Right renal pelvis (tissue), 4 donors: Measurements from ENCODE around the gene RLN2. TPM values are rescaled to one million over a fixed set of nuclear protein-coding genes. Genes with fewer than 3 reads are reported as not detected.
"Not testable (repeated sequence)": the region's sequence is repeated elsewhere in the genome, so short reads cannot be mapped to it uniquely, and the experiment has no call there.

Experiments used
- DNase-seq, 4 donors: peaks; one replicate each; pipeline ENCODE4 v3.0.0-alpha.2; 2013; ENCODE audit warnings: low read depth in 4 of 4, low spot score in 3 of 4, missing footprints in 1 of 4
- polyA plus RNA-seq, 4 donors: library from polyadenylated mRNA; unstranded; fragments of 120-200 nt; gene quantifications; one replicate each; pipeline ENCODE4 v1.2.1, GENCODE V29; 2013; ENCODE audit not compliant: insufficient read length in 4 of 4

The RLN2 gene
- 1 to 10 TPM; 2.5 to 4.0 (median 3.4) TPM for polyA plus RNA-seq

DNA sequence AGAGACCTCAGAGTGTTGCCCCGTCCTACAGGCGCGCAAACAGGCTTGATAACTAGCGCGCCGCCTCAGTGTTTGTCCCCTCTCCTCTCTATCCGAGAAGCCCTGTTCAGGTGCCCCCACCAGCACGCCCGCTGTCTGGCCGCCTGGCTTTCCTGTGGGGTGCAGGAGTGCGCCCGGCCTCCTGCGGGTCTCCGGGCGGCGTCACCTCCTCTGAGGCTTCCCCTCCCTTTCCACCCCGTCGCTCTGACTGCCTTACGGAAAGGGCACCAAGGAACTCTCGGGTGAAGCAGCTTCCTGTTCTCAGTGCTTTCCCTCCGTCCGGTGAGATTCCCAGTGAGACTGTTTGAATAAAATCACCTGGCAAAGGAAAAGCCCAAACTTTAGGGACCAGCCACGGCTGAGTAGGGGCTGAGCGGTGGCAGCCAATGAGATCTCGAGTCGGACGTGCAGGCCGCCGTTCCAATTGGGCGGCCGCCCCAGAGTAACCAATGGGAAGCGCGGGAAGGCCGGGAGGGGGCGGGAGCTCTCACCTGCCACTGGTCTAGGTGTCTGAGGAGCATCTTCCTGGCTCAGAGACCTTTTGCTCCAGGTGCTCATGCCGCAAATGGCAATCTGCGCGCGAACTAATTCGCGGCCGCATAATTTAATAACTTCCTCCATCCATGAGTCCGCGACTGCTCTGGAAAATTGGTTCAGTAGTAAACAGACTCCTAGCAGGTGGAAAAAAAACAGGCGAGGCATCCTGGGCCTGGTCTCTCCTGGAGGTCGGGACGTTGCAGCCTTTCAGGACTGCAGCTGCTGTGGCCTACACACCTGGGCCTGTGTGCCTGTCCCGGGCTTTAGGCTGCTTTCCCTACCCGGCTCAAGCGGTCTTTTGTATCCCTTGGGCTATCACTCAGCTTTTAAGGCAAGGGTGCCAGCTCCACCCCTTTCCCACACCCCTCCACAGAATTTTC is at the start of gene RLN2:
RLN2 (minus strand) TSS at position 877 of the 956 bp plus-strand sequence; CDS start at position 741, 136 bp downstream.
- DNase-seq = peak in 1 of 4 donors; percentile 2

DNA sequence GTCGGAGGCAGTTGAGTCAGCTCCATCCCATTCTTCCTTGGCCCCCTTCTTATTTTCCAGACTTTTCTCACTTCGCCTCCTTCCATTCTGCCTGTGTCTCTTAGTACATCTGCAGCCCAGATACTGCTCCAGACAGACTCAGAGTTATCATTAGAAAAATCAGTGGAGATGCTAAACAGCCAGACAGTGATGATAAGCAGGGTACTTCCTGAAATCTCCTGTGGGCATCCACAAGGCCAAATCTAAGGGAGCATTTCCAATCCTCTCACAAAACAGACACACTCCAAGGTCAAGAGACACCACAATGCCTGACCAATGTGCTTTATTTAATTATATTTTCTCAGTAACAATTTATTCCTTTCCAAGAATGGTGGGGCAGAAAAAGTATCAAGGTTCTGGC is 49.7 kb upstream of the RLN2 start:
- DNase-seq = no peak

GRCh38 chr9:5352637-5353248 is 48.2 kb upstream of the RLN2 start:
- DNase-seq = no peak

GRCh38 chr9:5338992-5339981 is 34.8 kb upstream of the RLN2 start, which contains the start of gene RLN1:
Gene RLN1 (minus strand): TSS chr9:5339876. CDS start chr9:5339746, 130 bp downstream.
- DNase-seq = peak in 1 of 4 donors; percentile 3

DNA sequence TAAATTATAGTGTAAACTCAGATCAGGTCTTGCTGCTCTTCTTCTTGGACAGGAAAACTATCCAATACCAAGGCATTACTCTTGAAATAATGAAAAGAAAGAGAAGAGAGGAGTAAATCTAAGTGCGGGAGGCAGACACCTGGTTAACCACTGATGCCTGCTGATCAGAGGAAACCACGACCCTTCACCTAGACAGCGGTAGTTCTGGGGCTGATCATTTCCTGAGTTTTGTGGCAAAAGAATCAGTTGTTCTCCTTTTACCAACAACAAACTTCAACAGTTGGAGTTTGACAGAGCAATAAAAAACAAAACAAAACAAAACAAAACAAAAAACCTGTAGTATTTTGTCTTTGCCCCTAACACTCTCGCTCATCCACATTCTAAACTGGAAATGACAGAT is 32.2 kb upstream of the RLN2 start:
- no peak for DNase-seq

- not testable (repeated sequence) for DNase-seq
These were observed 26.8 kb upstream of the RLN2 start for GRCh38 chr9:5331276-5331675.

DNA sequence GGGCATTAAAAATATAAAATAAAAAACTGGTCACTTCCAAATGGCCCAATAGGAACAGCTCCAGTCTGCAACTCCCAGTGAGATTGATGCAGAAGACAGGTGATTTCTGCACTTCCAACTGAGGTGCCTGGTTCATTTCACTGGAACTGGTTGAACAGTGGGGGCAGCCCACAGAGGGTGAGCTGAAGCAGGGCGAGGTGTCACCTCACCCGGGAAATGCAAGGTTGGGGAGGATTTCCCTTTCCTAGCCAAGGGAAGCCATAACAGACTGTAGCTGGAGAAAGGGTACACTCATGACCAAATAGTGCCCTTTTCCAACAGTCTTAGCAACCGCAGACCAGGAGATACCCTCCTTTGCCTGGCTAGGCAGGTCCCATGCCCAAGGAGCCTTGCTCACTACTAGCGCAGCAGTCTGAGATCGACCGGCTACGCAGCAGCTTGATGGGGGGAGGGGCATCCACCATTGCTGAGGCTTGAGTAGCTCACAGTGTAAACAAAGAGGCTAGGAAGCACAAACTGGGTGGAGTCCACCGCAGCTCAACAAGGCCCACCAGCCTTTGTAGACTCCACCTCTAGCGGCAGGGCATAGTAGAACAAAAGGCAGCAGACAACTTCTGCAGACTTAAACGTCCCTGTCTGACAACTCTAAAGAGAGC is 22.5 kb upstream of the RLN2 start:
- no peak for DNase-seq

DNA sequence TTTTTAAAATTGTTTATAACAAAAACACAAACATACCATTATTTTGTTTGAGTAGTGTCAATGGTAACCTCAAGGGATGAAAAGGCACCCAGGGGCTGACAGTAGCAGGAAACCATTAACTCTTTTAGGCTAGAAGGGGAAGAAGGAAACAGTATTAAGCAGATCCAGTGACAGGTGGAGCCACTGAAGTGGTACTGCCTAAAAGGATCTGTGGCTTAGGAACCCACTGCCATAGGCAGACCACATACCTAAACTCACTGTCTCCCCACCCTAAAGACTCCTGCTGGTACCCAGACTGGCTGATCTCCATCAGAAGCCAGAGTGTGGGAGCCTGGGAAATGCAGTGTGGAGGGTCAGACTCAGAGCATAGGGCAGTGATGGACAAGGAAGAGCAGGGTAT is 21.7 kb upstream of the RLN2 start:
- DNase-seq = no peak

- DNase-seq = not testable (repeated sequence)
These were observed 17.1 kb upstream of the RLN2 start for GRCh38 chr9:5321601-5322000.

- DNase-seq = no peak
These were observed 16.5 kb upstream of the RLN2 start for GRCh38 chr9:5321058-5321457.

GRCh38 chr9:5316406-5316805 is 11.9 kb upstream of the RLN2 start:
- not testable (repeated sequence) for DNase-seq

DNA sequence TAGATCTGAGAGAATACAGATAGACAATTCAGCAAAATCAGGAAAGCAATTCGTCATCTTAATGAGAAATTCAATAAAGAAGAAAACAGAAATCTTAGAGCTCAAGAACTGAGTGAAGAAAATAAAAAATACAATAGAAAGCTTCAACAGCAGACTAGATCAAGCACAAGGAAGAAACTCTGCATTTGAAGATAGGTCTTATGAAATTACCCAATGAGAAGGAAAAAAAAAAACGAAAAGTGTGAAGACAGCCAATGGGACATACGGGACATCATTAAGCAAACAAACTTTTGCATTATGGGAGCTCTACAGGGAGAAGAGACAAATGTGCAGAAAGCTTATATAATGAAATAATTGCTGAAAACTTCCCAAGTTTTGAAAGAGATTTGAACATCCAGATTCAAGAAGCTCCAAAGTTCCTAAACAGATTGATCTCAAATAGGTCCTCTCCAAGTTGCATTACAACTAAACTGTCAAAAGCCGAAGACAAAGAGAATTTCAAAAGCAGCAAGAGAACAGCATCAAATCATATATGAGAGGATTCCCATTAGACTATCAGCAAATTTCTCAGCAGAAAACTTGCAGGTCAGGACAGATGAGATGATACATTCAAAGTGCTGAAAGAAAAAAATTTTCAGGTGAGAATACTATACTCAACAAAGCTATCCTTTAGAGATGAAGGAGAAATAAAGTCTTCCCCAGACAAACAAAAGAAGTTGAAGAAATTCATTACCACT is 10.8 kb upstream of the RLN2 start:
- DNase-seq = no peak

DNA sequence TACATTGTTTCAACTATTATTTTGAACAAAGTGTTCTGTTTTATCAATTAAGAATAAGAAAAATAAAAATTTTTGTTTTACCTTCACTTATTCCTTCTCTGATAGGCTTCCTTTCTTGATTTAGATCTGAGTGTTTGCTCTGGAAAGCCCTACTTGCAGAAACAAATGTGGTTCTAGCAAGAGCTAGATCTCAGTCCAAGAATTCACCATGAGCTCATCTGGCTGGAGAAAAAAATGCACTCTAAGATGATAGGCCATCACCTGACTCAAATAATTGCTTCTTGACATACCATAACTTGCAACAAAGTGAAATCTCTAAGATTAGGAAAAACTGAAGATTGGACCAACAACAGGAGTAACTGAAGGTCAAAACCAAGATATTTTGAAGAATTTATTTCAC is 6.3 kb upstream of the RLN2 start:
- no peak for DNase-seq

DNA sequence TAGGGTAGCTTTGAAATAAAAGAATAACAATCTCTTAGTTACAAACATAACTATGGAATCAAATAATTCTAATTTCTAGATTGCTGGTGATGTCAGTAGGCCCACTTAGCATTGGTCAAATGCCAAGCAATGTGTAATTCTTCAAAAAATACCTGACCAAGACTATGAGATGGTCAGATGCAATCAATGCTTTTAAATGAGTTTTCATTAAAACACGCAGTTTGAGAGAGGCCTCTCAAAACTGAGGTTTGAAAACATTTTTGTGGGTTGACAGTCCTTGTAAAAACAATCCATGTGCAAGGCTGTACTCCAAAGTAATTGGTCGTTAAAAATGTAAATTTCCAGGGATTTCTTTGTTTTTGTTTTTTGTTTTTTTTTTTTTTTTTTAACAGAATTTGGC is 1.2 kb upstream of the RLN2 start:
- DNase-seq = no peak

DNA sequence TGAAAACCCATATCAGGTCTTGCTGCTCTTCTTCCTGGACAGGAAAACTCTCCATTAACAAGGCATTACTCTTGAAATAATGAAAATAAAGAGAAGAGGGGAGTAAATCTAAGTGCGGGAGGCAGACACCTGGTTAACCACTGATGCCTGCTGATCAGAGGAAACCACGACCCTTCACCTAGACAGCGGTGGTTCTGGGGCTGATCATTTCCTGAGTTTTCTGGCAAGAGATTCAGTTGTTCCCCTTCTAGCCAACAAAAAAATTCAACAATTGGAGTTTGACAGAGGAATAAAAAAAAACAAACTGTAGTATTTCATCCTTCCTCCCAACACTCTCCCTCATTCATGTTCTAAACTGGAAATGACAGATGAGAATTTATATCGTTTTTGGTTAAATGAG is 3.0 kb downstream of the RLN2 start:
- DNase-seq = no peak

- no peak for DNase-seq
These were observed 12.4 kb downstream of the RLN2 start for GRCh38 chr9:5292141-5292540.

DNA sequence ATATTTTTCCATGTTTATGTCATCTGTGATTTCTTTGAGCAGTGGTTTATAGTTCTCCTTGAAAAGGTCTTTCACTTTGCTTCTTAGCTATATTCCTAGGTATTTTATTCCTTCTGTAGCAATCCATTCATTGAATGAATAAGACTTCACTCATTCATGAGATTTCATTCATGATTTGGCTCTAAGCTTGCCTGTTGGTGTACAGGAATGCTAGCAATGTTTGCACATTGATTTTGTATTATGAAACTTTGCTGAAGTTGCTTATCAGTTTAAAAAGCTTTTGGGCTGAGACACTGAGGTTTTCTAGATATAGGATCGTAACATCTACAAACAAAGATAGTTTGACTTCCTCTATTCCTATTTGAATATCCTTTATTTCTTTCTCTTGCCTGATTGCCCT is 15.9 kb downstream of the RLN2 start:
- DNase-seq = no peak

- DNase-seq = no peak
These were observed 18.3 kb downstream of the RLN2 start for GRCh38 chr9:5286262-5286661.

GRCh38 chr9:5278486-5278885 is 26.0 kb downstream of the RLN2 start:
- DNase-seq = no peak
